ENCODE results near the gene PSMB5. TPM values are rescaled to one million over a fixed set of nuclear protein-coding genes. Genes with fewer than 3 reads are reported as not detected.

The PSMB5 gene
- total and polyA plus RNA-seq, 4 donors: 74.0 to 152 (median 95.4) TPM

- no peaks in the 10 kb centered on the region for H3K9me3 ChIP-seq (ENCODE audit: control insufficient read depth in 4 of 4, low read length in 3 of 4)
- H3K27ac ChIP-seq (ENCODE audit: low read depth in 1 of 2, low read length in 2 of 2): no peak overlapping the region
- TF ChIP-seq CTCF (IDR thresholded peaks at IDR 0.05; ENCODE audit: low read depth, low read length, missing input control) (no peak), MAX (IDR thresholded peaks at IDR 0.05) (no peak), RAD21 (IDR thresholded peaks at IDR 0.05) (no peak), HNF4A (conservative IDR thresholded peaks at IDR 0.05) (no peak), REST (IDR thresholded peaks at IDR 0.05) (no peak), TAF1 (conservative IDR thresholded peaks at IDR 0.05) (no peak), GABPA (IDR thresholded peaks at IDR 0.05 in 1 of 2, conservative IDR thresholded peaks at IDR 0.05 in 1 of 2) (no peak)
- no peak for DNase-seq (ENCODE audit: low spot score)
- 94% methylated on average over 6 of the region's 6 CpGs for WGBS
- no peak overlapping the region for H3K9ac ChIP-seq (ENCODE audit: low read depth in 1 of 2, low read length in 2 of 2)
- no peak overlapping the region for H3K4me3 ChIP-seq (ENCODE audit: low read depth in 1 of 3, low read length in 3 of 3)
- peaks cover 0 to 9% (median 6%) of the 10 kb centered on the region in 4 donors for H3K36me3 ChIP-seq (ENCODE audit: control insufficient read depth in 4 of 4, insufficient read depth in 3 of 4, low read depth in 1 of 4, low read length in 3 of 4)
- H3K4me1 ChIP-seq (ENCODE audit: control insufficient read depth in 4 of 4, insufficient read depth in 4 of 4, low read length in 3 of 4): peaks cover 0 to 48% (median 21%) of the 10 kb centered on the region in 4 donors
- H3K27me3 ChIP-seq (ENCODE audit: control insufficient read depth in 4 of 4, insufficient read depth in 4 of 4, low read length in 3 of 4): no peaks in the 10 kb centered on the region
These were observed 49.6 kb downstream of the PSMB5 start for GRCh38 chr14:22984959-22985658.

GRCh38 chr14:22982477-22983245 is 52.0 kb downstream of the PSMB5 start, which contains the start of gene AJUBA:
TSS of gene AJUBA (minus strand) at chr14:22982551. CDS start at chr14:22982266, 285 bp downstream.
- Histone ChIP-seq H3K9ac (ENCODE audit: low read depth in 1 of 2, low read length in 2 of 2) (peak within 1 kb of the TSS in 1 of 2 donors; percentile 70), H3K9me3 (ENCODE audit: control insufficient read depth in 4 of 4, low read length in 3 of 4) (no peaks in the 10 kb centered on the region), H3K27ac (ENCODE audit: low read depth in 1 of 2, low read length in 2 of 2) (peak within 1 kb of the TSS; percentile 68 to 75), H3K4me3 (ENCODE audit: low read depth in 1 of 3, low read length in 3 of 3) (peak within 1 kb of the TSS; percentile 30 to 97 (median 88)), H3K4me1 (ENCODE audit: control insufficient read depth in 4 of 4, insufficient read depth in 4 of 4, low read length in 3 of 4) (peaks cover 9 to 72% (median 42%) of the 10 kb centered on the region in 4 donors), H3K36me3 (ENCODE audit: control insufficient read depth in 4 of 4, insufficient read depth in 3 of 4, low read depth in 1 of 4, low read length in 3 of 4) (no peaks in the 10 kb centered on the region), H3K27me3 (ENCODE audit: control insufficient read depth in 4 of 4, insufficient read depth in 4 of 4, low read length in 3 of 4) (no peaks in the 10 kb centered on the region)
- under 1% methylated on average over 48 of the region's 48 CpGs for WGBS
- peak; percentile 83 for DNase-seq (ENCODE audit: low spot score)
- TF ChIP-seq RXRA (IDR thresholded peaks at IDR 0.05) (peak in 1 of 2 donors; percentile 52), YY1 (IDR thresholded peaks at IDR 0.05) (peak; percentile 62), ZBTB33 (IDR thresholded peaks at IDR 0.05) (no peak), JUND (IDR thresholded peaks at IDR 0.05) (no peak), MAX (IDR thresholded peaks at IDR 0.05) (peak; percentile 53), CTCF (IDR thresholded peaks at IDR 0.05; ENCODE audit: low read depth, low read length, missing input control) (peak; percentile 12), RAD21 (IDR thresholded peaks at IDR 0.05) (no peak), HNF4G (IDR thresholded peaks at IDR 0.05) (no peak), GABPA (IDR thresholded peaks at IDR 0.05 in 1 of 2, conservative IDR thresholded peaks at IDR 0.05 in 1 of 2) (no peak), SP1 (IDR thresholded peaks at IDR 0.05) (peak; percentile 46), ATF3 (IDR thresholded peaks at IDR 0.05) (no peak), FOXA2 (IDR thresholded peaks at IDR 0.05) (no peak)
